GM21381 (cell line): ENCODE results near the gene IPCEF1.

Experiments used
- ATAC-seq: cut with Tn5 transposase; IDR thresholded peaks from one replicate; pipeline ENCODE4 v1.9.1; 2021; ENCODE audit warnings: mild to moderate bottlenecking, moderate library complexity; ENCODE audit not compliant: unreplicated experiment

Gene IPCEF1

GRCh38 chr6:154373971-154374370 is 17.4 kb upstream of the IPCEF1 start:
- ATAC-seq, result no peak

GRCh38 chr6:154371281-154371680 is 14.7 kb upstream of the IPCEF1 start:
- ATAC-seq, result no peak

- peak; percentile 69 for ATAC-seq
Observed at GRCh38 chr6:154370545-154370944, 13.9 kb upstream of the IPCEF1 start.

GRCh38 chr6:154367839-154368695 is 11.5 kb upstream of the IPCEF1 start:
- ATAC-seq, result no peak

GRCh38 chr6:154367336-154367735 is 10.7 kb upstream of the IPCEF1 start:
- no peak for ATAC-seq

GRCh38 chr6:154363821-154364220 is 7.2 kb upstream of the IPCEF1 start:
- no peak for ATAC-seq

GRCh38 chr6:154361476-154361875 is 4.9 kb upstream of the IPCEF1 start:
- no peak for ATAC-seq

- ATAC-seq, result no peak
Observed at GRCh38 chr6:154360476-154360875, 3.9 kb upstream of the IPCEF1 start.

GRCh38 chr6:154359679-154360078 is 3.1 kb upstream of the IPCEF1 start:
- ATAC-seq, result no peak

GRCh38 chr6:154359161-154359574 is 2.6 kb upstream of the IPCEF1 start:
- no peak for ATAC-seq

- ATAC-seq, result no peak
Observed at GRCh38 chr6:154358019-154358545, 1.5 kb upstream of the IPCEF1 start.

GRCh38 chr6:154356113-154356512 is 490 bp downstream of the IPCEF1 start:
- ATAC-seq, result no peak

GRCh38 chr6:154354265-154354777 is 2.3 kb downstream of the IPCEF1 start:
- no peak for ATAC-seq

- no peak for ATAC-seq
Observed at GRCh38 chr6:154353626-154354025, 3.0 kb downstream of the IPCEF1 start.

- peak; percentile 51 for ATAC-seq
Observed at GRCh38 chr6:154352898-154353585, 3.6 kb downstream of the IPCEF1 start.

GRCh38 chr6:154350293-154350692 is 6.3 kb downstream of the IPCEF1 start:
- no peak for ATAC-seq

GRCh38 chr6:154347981-154348380 is 8.6 kb downstream of the IPCEF1 start:
- ATAC-seq, result no peak

- ATAC-seq, result no peak
Observed at GRCh38 chr6:154345811-154346210, 10.8 kb downstream of the IPCEF1 start.

- ATAC-seq, result no peak
Observed at GRCh38 chr6:154343473-154344308, 12.9 kb downstream of the IPCEF1 start.

- no peak for ATAC-seq
Observed at GRCh38 chr6:154341871-154342270, 14.7 kb downstream of the IPCEF1 start.

- no peak for ATAC-seq
Observed at GRCh38 chr6:154341336-154341735, 15.3 kb downstream of the IPCEF1 start.
